Ishikawa (cell line): ENCODE results near the gene RFX4.

Experiments
- CEBPB ChIP-seq: IDR thresholded peaks from 2 replicates; pipeline ENCODE4 v1.6.1; 2012
- CREB1 ChIP-seq: IDR thresholded peaks from 2 replicates; pipeline ENCODE4 v1.6.1; 2012; ENCODE audit warnings: low read depth
- EGR1 ChIP-seq: IDR thresholded peaks from 2 replicates; pipeline ENCODE4 v1.6.1; 2012
- EP300 ChIP-seq: IDR thresholded peaks from 2 replicates; pipeline ENCODE4 v1.6.1; 2012; ENCODE audit warnings: borderline replicate concordance
- FOXM1 ChIP-seq: IDR thresholded peaks from 2 replicates; pipeline ENCODE4 v1.6.1; 2012; ENCODE audit warnings: low read depth, borderline replicate concordance
- MAX ChIP-seq: IDR thresholded peaks from 2 replicates; pipeline ENCODE4 v1.6.1; 2012
- NFIC ChIP-seq: IDR thresholded peaks from 2 replicates; pipeline ENCODE4 v1.6.1; 2012
- RAD21 ChIP-seq: IDR thresholded peaks from 2 replicates; pipeline ENCODE4 v1.6.1; 2012; ENCODE audit warnings: low read depth
- REST ChIP-seq: IDR thresholded peaks from 2 replicates; pipeline ENCODE4 v1.6.1; 2012; ENCODE audit warnings: low read depth, mild to moderate bottlenecking
- TAF1 ChIP-seq: IDR thresholded peaks from 2 replicates; pipeline ENCODE4 v1.6.1; 2012; ENCODE audit warnings: low read depth, mild to moderate bottlenecking
- TCF12 ChIP-seq: IDR thresholded peaks from 2 replicates; pipeline ENCODE4 v1.6.1; 2012; ENCODE audit warnings: low read depth
- TEAD4 ChIP-seq: IDR thresholded peaks from 2 replicates; pipeline ENCODE4 v1.6.1; 2012
- USF1 ChIP-seq: IDR thresholded peaks from 2 replicates; pipeline ENCODE4 v1.6.1; 2012
- YY1 ChIP-seq: IDR thresholded peaks from 2 replicates; pipeline ENCODE4 v1.6.1; 2012; ENCODE audit warnings: low read depth
- ZBTB7A ChIP-seq: IDR thresholded peaks from 2 replicates; pipeline ENCODE4 v1.6.1; 2012; ENCODE audit warnings: low read depth

The RFX4 gene

GRCh38 chr12:106774005-106774807, 191.4 kb downstream of the RFX4 start, which contains the start of gene RIC8B:
TSS of gene RIC8B (plus strand) at chr12:106774682. CDS start at chr12:106774746, 64 bp downstream.
- TF ChIP-seq TEAD4 (peak; percentile 65; the same call in 1 of the 2 replicates), TCF12 (peak; percentile 69), YY1 (peak; percentile 72; the same call in 1 of the 2 replicates), EGR1 (peak; percentile 76), ZBTB7A (0 out of 2 replicates have a peak, but pooled peaks have one; percentile 22), TAF1 (peak; percentile 60), RAD21 (no peak; the same call in 1 of the 2 replicates), EP300 (no peak; the same call in 1 of the 2 replicates), CREB1 (peak; percentile 94), FOXM1 (no peak; the same call in 1 of the 2 replicates), CEBPB (no peak), MAX (peak; percentile 63), USF1 (0 out of 2 replicates have a peak, but pooled peaks have one; percentile 34), NFIC (0 out of 2 replicates have a peak, but pooled peaks have one; percentile 20), REST (no peak)

- TF ChIP-seq TCF12: no peak
- no peak for TF ChIP-seq ZBTB7A
- no peak for TF ChIP-seq RAD21
- no peak; the same call in 1 of the 2 replicates for TF ChIP-seq MAX
- TF ChIP-seq TAF1: no peak
- TF ChIP-seq CREB1: no peak
- TF ChIP-seq REST: no peak
- TF ChIP-seq USF1: no peak
- TF ChIP-seq YY1: no peak
- no peak for TF ChIP-seq EP300
- TF ChIP-seq CEBPB: no peak
- no peak for TF ChIP-seq EGR1
- TF ChIP-seq NFIC: no peak
- TF ChIP-seq TEAD4: no peak
Measured at GRCh38 chr12:106774808-106775524, 192.2 kb downstream of the RFX4 start.

- TF ChIP-seq FOXM1 (no peak), CEBPB (no peak), MAX (no peak), NFIC (no peak), TCF12 (no peak), ZBTB7A (no peak), YY1 (no peak), EGR1 (no peak)
Measured at GRCh38 chr12:106776897-106777296, 194.1 kb downstream of the RFX4 start.

- TF ChIP-seq YY1 (no peak), REST (no peak), TEAD4 (no peak), MAX (no peak), EP300 (no peak), RAD21 (no peak), ZBTB7A (no peak), CREB1 (no peak), FOXM1 (no peak), NFIC (no peak), EGR1 (no peak), TCF12 (no peak), USF1 (no peak), TAF1 (no peak)
Measured at GRCh38 chr12:106780010-106780631, 197.3 kb downstream of the RFX4 start.
